HCT116 (cell line): ENCODE data around the gene FABP2.

ENCODE experiments used
- CEBPB ChIP-seq: IDR thresholded peaks from 2 replicates; pipeline ENCODE4 v1.6.1; 2012; ENCODE audit warnings: low read depth
- FOSL1 ChIP-seq: IDR thresholded peaks from 2 replicates; pipeline ENCODE4 v1.6.1; 2012; ENCODE audit warnings: low read depth
- POLR2A ChIP-seq: IDR thresholded peaks from 2 replicates; pipeline ENCODE4 v1.7.0; 2011; ENCODE audit warnings: borderline replicate concordance; ENCODE audit not compliant: insufficient read depth, insufficient read length; ENCODE audit errors: extremely low read depth
- TCF7L2 ChIP-seq: IDR thresholded peaks from 2 replicates; pipeline ENCODE4 v1.7.0; 2011; ENCODE audit warnings: borderline replicate concordance, inconsistent platforms; ENCODE audit not compliant: insufficient read depth, insufficient read length; ENCODE audit errors: extremely low read depth
- TF ChIP-seq, protein P1 (sequence below), 3 experiments: fragments of 200-600 bp in 1 of 3; sonication (generic) in 1 of 3; IDR thresholded peaks in 2 of 3; conservative IDR thresholded peaks in 1 of 3; 2 replicates each; pipeline ENCODE4 v1.5.1; 2012 to 2017; ENCODE audit warnings: low read depth in 2 of 3, low read length in 2 of 3, antibody characterized with exemption in 1 of 3, borderline replicate concordance in 1 of 3, control low read depth in 1 of 3, mild to moderate bottlenecking in 1 of 3, mixed read lengths in 1 of 3, mixed run types in 1 of 3, moderate library complexity in 1 of 3; ENCODE audit not compliant: insufficient read depth in 1 of 3
- TF ChIP-seq, protein P2 (sequence below): IDR thresholded peaks from 2 replicates; pipeline ENCODE4 v1.6.1; 2012

GRCh38 chr4:119310826-119311225, 11.1 kb downstream of the FABP2 start:
- TF ChIP-seq, protein P1, sequence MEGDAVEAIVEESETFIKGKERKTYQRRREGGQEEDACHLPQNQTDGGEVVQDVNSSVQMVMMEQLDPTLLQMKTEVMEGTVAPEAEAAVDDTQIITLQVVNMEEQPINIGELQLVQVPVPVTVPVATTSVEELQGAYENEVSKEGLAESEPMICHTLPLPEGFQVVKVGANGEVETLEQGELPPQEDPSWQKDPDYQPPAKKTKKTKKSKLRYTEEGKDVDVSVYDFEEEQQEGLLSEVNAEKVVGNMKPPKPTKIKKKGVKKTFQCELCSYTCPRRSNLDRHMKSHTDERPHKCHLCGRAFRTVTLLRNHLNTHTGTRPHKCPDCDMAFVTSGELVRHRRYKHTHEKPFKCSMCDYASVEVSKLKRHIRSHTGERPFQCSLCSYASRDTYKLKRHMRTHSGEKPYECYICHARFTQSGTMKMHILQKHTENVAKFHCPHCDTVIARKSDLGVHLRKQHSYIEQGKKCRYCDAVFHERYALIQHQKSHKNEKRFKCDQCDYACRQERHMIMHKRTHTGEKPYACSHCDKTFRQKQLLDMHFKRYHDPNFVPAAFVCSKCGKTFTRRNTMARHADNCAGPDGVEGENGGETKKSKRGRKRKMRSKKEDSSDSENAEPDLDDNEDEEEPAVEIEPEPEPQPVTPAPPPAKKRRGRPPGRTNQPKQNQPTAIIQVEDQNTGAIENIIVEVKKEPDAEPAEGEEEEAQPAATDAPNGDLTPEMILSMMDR (IDR thresholded peaks at IDR 0.05 in 2 of 3, conservative IDR thresholded peaks at IDR 0.05 in 1 of 3; ENCODE audit: borderline replicate concordance in 1 of 3, insufficient read depth in 1 of 3, low read depth in 2 of 3, low read length in 2 of 3), result no peak
- TF ChIP-seq FOSL1, result no peak
- no peak for TF ChIP-seq POLR2A
- no peak for TF ChIP-seq CEBPB
- TF ChIP-seq, protein P2, sequence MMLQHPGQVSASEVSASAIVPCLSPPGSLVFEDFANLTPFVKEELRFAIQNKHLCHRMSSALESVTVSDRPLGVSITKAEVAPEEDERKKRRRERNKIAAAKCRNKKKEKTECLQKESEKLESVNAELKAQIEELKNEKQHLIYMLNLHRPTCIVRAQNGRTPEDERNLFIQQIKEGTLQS, result no peak
- TF ChIP-seq TCF7L2, result no peak
